Sigmoid colon (tissue), 7 donors: ENCODE results near the gene SNX20. TPM values are rescaled to one million over a fixed set of nuclear protein-coding genes. Genes with fewer than 3 reads are reported as not detected.

Experiments
- DNase-seq: peaks from one replicate; pipeline ENCODE4 v3.0.0-alpha.2; 2019
- H3K27ac ChIP-seq, 4 donors: fragments of 200-600 bp; sonication (generic); one replicate each; pipeline ENCODE4 v1.5.1; 2016 to 2019; ENCODE audit warnings: mild to moderate bottlenecking in 1 of 4
- H3K27me3 ChIP-seq, 3 donors: fragments of 200-600 bp; sonication (generic); one replicate each; pipeline ENCODE4 v1.5.1; 2019; ENCODE audit warnings: mild to moderate bottlenecking in 1 of 3
- H3K36me3 ChIP-seq, 4 donors: fragments of 200-600 bp; sonication (generic); one replicate each; pipeline ENCODE4 v1.5.1; 2016 to 2019
- H3K4me1 ChIP-seq, 4 donors: fragments of 200-600 bp; sonication (generic); one replicate each; pipeline ENCODE4 v1.5.1; 2017 to 2019
- H3K4me3 ChIP-seq, 4 donors: fragments of 200-600 bp; sonication (generic); one replicate each; pipeline ENCODE4 v1.5.1; 2017 to 2019; ENCODE audit warnings: mild to moderate bottlenecking in 2 of 4, moderate library complexity in 1 of 4
- H3K9me3 ChIP-seq, 4 donors: fragments of 200-600 bp in 3 of 4; sonication (generic) in 3 of 4; one replicate each; pipeline versions ENCODE4 v1.5.1 to v1.6.1; 2013 to 2019
- CTCF ChIP-seq, 4 experiments: fragments of 450-650 bp in 3 of 4; fragments of 200-600 bp in 1 of 4; IDR thresholded peaks; one replicate each; pipeline ENCODE4 v1.5.1; 2016 to 2019; ENCODE audit warnings: antibody characterized with exemption in 4 of 4, mild to moderate bottlenecking in 3 of 4, moderate library complexity in 2 of 4
- EP300 ChIP-seq, 4 donors: sonication (generic); formaldehyde crosslinking; IDR thresholded peaks; one replicate each; pipeline ENCODE4 v1.6.1; 2017; ENCODE audit warnings: antibody characterized with exemption in 4 of 4
- POLR2A ChIP-seq, 2 donors: fragments of 450-650 bp; IDR thresholded peaks; one replicate each; pipeline ENCODE4 v1.6.1; 2016; ENCODE audit warnings: antibody characterized with exemption in 2 of 2, mild to moderate bottlenecking in 2 of 2, moderate library complexity in 2 of 2
- POLR2AphosphoS5 ChIP-seq, 4 donors: sonication (generic); formaldehyde crosslinking; IDR thresholded peaks; one replicate each; pipeline ENCODE4 v1.6.1; 2017; ENCODE audit warnings: antibody characterized with exemption in 4 of 4
- WGBS, 2 donors: extraction: QIAGEN DNeasy Blood & Tissue Kit; methylation state at CpG; one replicate each; pipeline ENCODE4 v1.1.7; 2013; 5-methylcytosine and 5-hydroxymethylcytosine counted together
- intact Hi-C: fragments of 100-400 bp; cut with DNase I; formaldehyde crosslinking; loops from one replicate; pipeline ENCODE4 v1.15.1; 2023
- polyA plus RNA-seq, 3 donors: library from polyadenylated mRNA; stranded (reverse); fragments of 200-250 nt; gene quantifications; one replicate each; pipeline ENCODE4 v1.2.3, GENCODE V29; 2013
- total RNA-seq, 4 donors: library from RNA; depleted of rRNA; stranded (reverse); fragments of >200 nt; gene quantifications; one replicate each; pipeline ENCODE4 v1.1.0, GENCODE V29; 2016
- donor health status: healthy with polysubstance abuse.
- donor health status: Bipolar disorder and iron deficiency.
- donor health status: healthy.

The SNX20 gene
- total and polyA plus RNA-seq, 7 donors, result 0.60 to 9.3 (median 1.8) TPM

- no peaks in the 10 kb centered on the region for H3K9me3 ChIP-seq
- no peak for TF ChIP-seq POLR2A (IDR thresholded peaks at IDR 0.05)
- TF ChIP-seq CTCF (IDR thresholded peaks at IDR 0.05), result no peak
- no peak for TF ChIP-seq EP300 (IDR thresholded peaks at IDR 0.05)
- TF ChIP-seq POLR2AphosphoS5 (IDR thresholded peaks at IDR 0.05), result no peak
- no peak for DNase-seq
- no peaks in the 10 kb centered on the region for H3K27me3 ChIP-seq
- intact Hi-C loops, result loop anchor here (5.0 kb wide), 1 partner anchor 37 kb away; no protein-coding TSS in a partner anchor
- 86 to 95% methylated on average over 4 of the region's 4 CpGs for WGBS, 2 donors
- H3K27ac ChIP-seq, result no peak overlapping the region
- H3K36me3 ChIP-seq, result peaks cover 0 to 54% (median 20%) of the 10 kb centered on the region in 4 donors
- no peak overlapping the region for H3K4me3 ChIP-seq
- peaks cover 0 to 32% (median 26%) of the 10 kb centered on the region in 4 donors for H3K4me1 ChIP-seq
These were observed 51.8 kb downstream of the SNX20 start for GRCh38 chr16:50629334-50629733.

GRCh38 chr16:50628156-50628802 lies 52.8 kb downstream of the SNX20 start:
- 96 to 97% methylated on average over 9 of the region's 9 CpGs for WGBS, 2 donors
- intact Hi-C loops, result loop anchor here (5.0 kb wide), 1 partner anchor 36 kb away; no protein-coding TSS in a partner anchor
- H3K36me3 ChIP-seq, result peaks cover 0 to 43% (median 17%) of the 10 kb centered on the region in 4 donors
- no peak overlapping the region for H3K4me3 ChIP-seq
- no peaks in the 10 kb centered on the region for H3K27me3 ChIP-seq
- no peaks in the 10 kb centered on the region for H3K9me3 ChIP-seq
- peaks cover 0 to 32% (median 26%) of the 10 kb centered on the region in 4 donors for H3K4me1 ChIP-seq
- no peak for DNase-seq
- TF ChIP-seq CTCF (IDR thresholded peaks at IDR 0.05), result no peak
- no peak for TF ChIP-seq POLR2AphosphoS5 (IDR thresholded peaks at IDR 0.05)
- TF ChIP-seq POLR2A (IDR thresholded peaks at IDR 0.05), result no peak
- no peak for TF ChIP-seq EP300 (IDR thresholded peaks at IDR 0.05)
- H3K27ac ChIP-seq, result peak overlapping the region in 1 of 4 donors; percentile 46

- 27 to 51% methylated on average over 10 of the region's 10 CpGs for WGBS, 2 donors
- Histone ChIP-seq H3K4me1 (peaks cover 0 to 32% (median 26%) of the 10 kb centered on the region in 4 donors), H3K9me3 (no peaks in the 10 kb centered on the region), H3K36me3 (peaks cover 0 to 35% (median 12%) of the 10 kb centered on the region in 4 donors), H3K27ac (peak overlapping the region; percentile 46 to 64 (median 60)), H3K27me3 (no peaks in the 10 kb centered on the region), H3K4me3 (no peak overlapping the region)
- intact Hi-C loops, result loop anchor here (1.0 to 5.0 kb wide), 3 partner anchors 35 to 255 kb away; partner anchors contain the start of gene NKD1
- peak; percentile 91 for DNase-seq
- TF ChIP-seq EP300 (IDR thresholded peaks at IDR 0.05) (no peak), POLR2AphosphoS5 (IDR thresholded peaks at IDR 0.05) (peak; percentile 12 to 57 (median 44)), POLR2A (IDR thresholded peaks at IDR 0.05) (no peak), CTCF (IDR thresholded peaks at IDR 0.05) (peak; percentile 54 to 81 (median 66))
These were observed 53.7 kb downstream of the SNX20 start for GRCh38 chr16:50627419-50627818.

DNA sequence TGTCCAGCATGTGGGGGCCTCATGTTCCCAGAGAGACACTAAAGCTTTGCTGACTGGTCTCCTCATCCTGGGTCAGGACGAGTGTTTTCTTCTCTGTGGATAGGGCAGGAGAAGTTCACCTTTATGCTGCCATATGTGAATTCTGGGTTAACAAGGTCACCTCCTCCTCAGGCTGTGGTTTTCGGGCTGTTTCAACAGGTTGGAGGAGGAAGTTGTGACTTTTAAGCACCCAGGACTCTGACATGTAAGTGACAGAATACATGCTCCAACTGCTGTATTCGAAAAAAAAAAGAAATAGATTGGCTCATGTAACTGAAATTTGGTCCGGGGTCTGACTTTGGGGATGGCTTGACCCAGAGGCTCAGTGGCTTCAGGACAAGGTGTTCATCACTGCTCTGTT lies 54.2 kb downstream of the SNX20 start:
- no peak for DNase-seq
- peak overlapping the region; percentile 46 to 64 (median 60) for H3K27ac ChIP-seq
- no peaks in the 10 kb centered on the region for H3K27me3 ChIP-seq
- intact Hi-C loops, result loop anchor here (1.0 to 5.0 kb wide), 3 partner anchors 35 to 254 kb away; partner anchors contain the start of gene NKD1
- H3K4me1 ChIP-seq, result peaks cover 0 to 32% (median 26%) of the 10 kb centered on the region in 4 donors
- H3K9me3 ChIP-seq, result no peaks in the 10 kb centered on the region
- H3K36me3 ChIP-seq, result peaks cover 0 to 29% (median 9%) of the 10 kb centered on the region in 4 donors
- no peak overlapping the region for H3K4me3 ChIP-seq
- TF ChIP-seq POLR2A (IDR thresholded peaks at IDR 0.05) (no peak), CTCF (IDR thresholded peaks at IDR 0.05) (no peak)
- 46 to 60% methylated on average over 4 of the region's 4 CpGs for WGBS, 2 donors
